AG04449 (cell line): Measurements from ENCODE around the gene ATF4.

Source experiments
- CTCF ChIA-PET: fragments of 350-600 bp; formaldehyde crosslinking; extraction: SDS; loops from one replicate; lab custom pipeline; 2021; ENCODE audit warnings: antibody characterized with exemption; lab: Yijun Ruan, JAX
- POLR2A ChIA-PET: fragments of 400-600, 350-600 bp; formaldehyde crosslinking; extraction: SDS; loops from one replicate; lab custom pipeline; 2020; ENCODE audit warnings: antibody characterized with exemption, inconsistent platforms; lab: Yijun Ruan, JAX
- DNase-seq: peaks from one replicate; pipeline ENCODE4 v3.0.0-alpha.2; 2010; ENCODE audit warnings: low read depth, low spot score
- H3K4me3 ChIP-seq: 2 replicates; pipeline ENCODE4 v1.5.1; 2011; ENCODE audit warnings: low read depth, mild to moderate bottlenecking, control low read depth, low read length
- TF ChIP-seq, protein P1 (sequence below): IDR thresholded peaks from one replicate; pipeline ENCODE4 v1.5.1; 2011; ENCODE audit warnings: mild to moderate bottlenecking, moderate library complexity, low read length, control low read depth, inconsistent platforms; ENCODE audit not compliant: insufficient read depth; ENCODE audit errors: missing control alignments

Gene ATF4

GRCh38 chr22:39480557-39480956 is 39.8 kb upstream of the ATF4 start:
- ChIA-PET POLR2A (no interaction called here), CTCF (interaction anchor here (11.4 kb wide), 1 partner anchor 13 kb away, joined by 132 read pairs; no protein-coding TSS in a partner anchor)
- no peak for DNase-seq
- no peak overlapping the region for H3K4me3 ChIP-seq
- TF ChIP-seq, protein P1, sequence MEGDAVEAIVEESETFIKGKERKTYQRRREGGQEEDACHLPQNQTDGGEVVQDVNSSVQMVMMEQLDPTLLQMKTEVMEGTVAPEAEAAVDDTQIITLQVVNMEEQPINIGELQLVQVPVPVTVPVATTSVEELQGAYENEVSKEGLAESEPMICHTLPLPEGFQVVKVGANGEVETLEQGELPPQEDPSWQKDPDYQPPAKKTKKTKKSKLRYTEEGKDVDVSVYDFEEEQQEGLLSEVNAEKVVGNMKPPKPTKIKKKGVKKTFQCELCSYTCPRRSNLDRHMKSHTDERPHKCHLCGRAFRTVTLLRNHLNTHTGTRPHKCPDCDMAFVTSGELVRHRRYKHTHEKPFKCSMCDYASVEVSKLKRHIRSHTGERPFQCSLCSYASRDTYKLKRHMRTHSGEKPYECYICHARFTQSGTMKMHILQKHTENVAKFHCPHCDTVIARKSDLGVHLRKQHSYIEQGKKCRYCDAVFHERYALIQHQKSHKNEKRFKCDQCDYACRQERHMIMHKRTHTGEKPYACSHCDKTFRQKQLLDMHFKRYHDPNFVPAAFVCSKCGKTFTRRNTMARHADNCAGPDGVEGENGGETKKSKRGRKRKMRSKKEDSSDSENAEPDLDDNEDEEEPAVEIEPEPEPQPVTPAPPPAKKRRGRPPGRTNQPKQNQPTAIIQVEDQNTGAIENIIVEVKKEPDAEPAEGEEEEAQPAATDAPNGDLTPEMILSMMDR = no peak

GRCh38 chr22:39481054-39481453 is 39.3 kb upstream of the ATF4 start:
- no peak overlapping the region for H3K4me3 ChIP-seq
- CTCF ChIA-PET = interaction anchor here (1.2 to 11.4 kb wide), 2 partner anchors 12 to 54 kb away, joined by 4 to 132 read pairs; no protein-coding TSS in a partner anchor
- no peak for DNase-seq
- POLR2A ChIA-PET = no interaction called here
- TF ChIP-seq, protein P1 = no peak

DNA sequence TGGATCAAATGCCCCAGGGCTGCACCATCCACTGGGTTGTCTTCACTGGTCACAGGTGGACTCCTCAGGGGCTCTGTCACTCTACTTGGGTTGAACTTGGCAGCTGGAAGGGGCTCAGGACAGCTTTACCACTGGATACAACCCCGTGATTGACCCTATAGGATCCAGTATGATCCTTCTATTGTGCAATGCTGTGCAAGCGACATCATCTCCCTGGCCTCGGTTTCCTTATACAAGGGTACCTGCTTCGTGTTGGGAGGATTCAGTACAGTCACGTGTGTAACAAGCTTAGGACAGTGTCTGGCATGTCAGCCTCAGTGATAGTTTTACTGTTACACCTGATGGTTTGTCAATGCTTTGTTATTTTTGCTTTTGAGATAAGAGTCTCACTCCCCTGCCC is 38.8 kb upstream of the ATF4 start:
- POLR2A ChIA-PET = no interaction called here
- no peak overlapping the region for H3K4me3 ChIP-seq
- TF ChIP-seq, protein P1 = no peak
- CTCF ChIA-PET = interaction anchor here (1.2 to 11.4 kb wide), 2 partner anchors 12 to 53 kb away, joined by 4 to 132 read pairs; no protein-coding TSS in a partner anchor
- no peak for DNase-seq

DNA sequence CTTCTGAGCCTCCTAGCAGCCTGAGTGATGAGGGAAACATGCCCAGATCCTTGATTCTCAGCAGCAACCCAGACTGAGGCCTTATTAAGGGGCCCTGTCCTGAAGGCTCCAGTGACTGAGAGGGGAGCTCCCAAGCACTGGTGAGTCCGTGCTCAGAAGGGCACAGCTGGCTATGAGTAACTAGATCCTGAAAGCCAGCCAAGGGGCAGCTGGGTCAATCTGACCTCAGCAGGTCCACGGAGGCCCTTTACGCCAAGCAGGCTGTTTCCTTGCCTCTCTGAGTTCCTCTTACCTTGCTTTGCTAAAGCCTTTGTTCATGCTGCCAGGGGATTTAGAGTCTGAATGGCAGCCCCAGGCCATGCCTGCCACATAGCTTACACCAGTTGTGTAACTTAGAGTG is 37.6 kb upstream of the ATF4 start:
- POLR2A ChIA-PET = interaction anchor here (0.8 kb wide), 1 partner anchor 22 kb away, joined by 3 read pairs; no protein-coding TSS in a partner anchor
- TF ChIP-seq, protein P1 = no peak
- no peak overlapping the region for H3K4me3 ChIP-seq
- CTCF ChIA-PET = interaction anchor here (0.9 to 11.4 kb wide), 4 partner anchors 11 to 32 kb away, joined by 3 to 132 read pairs (median 5); no protein-coding TSS in a partner anchor
- DNase-seq = no peak

- CTCF ChIA-PET = interaction anchor here (1.1 to 1.7 kb wide), 4 partner anchors 9 to 44 kb away, joined by 3 to 8 read pairs (median 4); no protein-coding TSS in a partner anchor
- POLR2A ChIA-PET = interaction anchor here (0.6 kb wide), 1 partner anchor 35 kb away, joined by 3 read pairs; no protein-coding TSS in a partner anchor
These were observed 33.2 kb upstream of the ATF4 start for GRCh38 chr22:39486951-39487825.

More at GRCh38 chr22:39486951-39487825, 33.2 kb upstream of the ATF4 start:
- TF ChIP-seq, protein P1 = no peak
- no peak for DNase-seq
- H3K4me3 ChIP-seq = no peak overlapping the region
